Measurements from ENCODE around the gene TFAP2D. TPM values are rescaled to one million over a fixed set of nuclear protein-coding genes. Genes with fewer than 3 reads are reported as not detected.
A peak's percentile ranks its signal among the peaks of the same experiment; 100 is the strongest.

TFAP2D gene
- total RNA-seq, 1 donor from 2014 or later = not detected

DNA sequence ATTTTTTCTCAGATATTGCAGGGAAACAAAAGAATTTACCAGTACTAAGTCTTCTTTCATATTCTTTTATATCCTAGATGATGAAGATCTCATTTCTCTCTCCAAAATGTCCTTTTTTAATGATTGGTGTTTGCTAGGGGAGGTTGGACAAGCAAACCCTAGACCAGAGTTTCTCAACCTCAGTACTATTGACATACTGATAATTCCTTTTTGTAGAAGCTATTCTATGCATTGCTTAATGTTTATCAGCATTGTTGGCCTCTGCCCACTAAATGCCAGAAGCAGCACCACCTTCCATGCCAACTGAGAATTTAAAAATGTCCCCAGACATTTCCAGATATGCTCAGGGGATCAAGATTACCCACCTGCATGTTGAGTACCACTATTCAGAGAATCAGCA is 91.0 kb downstream of the TFAP2D start:
- Mint-ChIP-seq H3K4me1 (ENCODE audit: low read depth, unreplicated experiment) (no peaks in the 10 kb centered on the region), H3K4me3 (ENCODE audit: unreplicated experiment) (no peak overlapping the region), H3K27ac (ENCODE audit: unreplicated experiment) (no peak overlapping the region), H3K27me3 (ENCODE audit: unreplicated experiment) (no peaks in the 10 kb centered on the region), H3K36me3 (ENCODE audit: unreplicated experiment) (no peaks in the 10 kb centered on the region), H3K9me3 (ENCODE audit: unreplicated experiment) (no peaks in the 10 kb centered on the region)
- TF ChIP-seq, protein P1, sequence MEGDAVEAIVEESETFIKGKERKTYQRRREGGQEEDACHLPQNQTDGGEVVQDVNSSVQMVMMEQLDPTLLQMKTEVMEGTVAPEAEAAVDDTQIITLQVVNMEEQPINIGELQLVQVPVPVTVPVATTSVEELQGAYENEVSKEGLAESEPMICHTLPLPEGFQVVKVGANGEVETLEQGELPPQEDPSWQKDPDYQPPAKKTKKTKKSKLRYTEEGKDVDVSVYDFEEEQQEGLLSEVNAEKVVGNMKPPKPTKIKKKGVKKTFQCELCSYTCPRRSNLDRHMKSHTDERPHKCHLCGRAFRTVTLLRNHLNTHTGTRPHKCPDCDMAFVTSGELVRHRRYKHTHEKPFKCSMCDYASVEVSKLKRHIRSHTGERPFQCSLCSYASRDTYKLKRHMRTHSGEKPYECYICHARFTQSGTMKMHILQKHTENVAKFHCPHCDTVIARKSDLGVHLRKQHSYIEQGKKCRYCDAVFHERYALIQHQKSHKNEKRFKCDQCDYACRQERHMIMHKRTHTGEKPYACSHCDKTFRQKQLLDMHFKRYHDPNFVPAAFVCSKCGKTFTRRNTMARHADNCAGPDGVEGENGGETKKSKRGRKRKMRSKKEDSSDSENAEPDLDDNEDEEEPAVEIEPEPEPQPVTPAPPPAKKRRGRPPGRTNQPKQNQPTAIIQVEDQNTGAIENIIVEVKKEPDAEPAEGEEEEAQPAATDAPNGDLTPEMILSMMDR (IDR thresholded peaks at IDR 0.05; ENCODE audit: partially characterized antibody, unreplicated experiment) = no peak
- DNase-seq = no peak

DNA sequence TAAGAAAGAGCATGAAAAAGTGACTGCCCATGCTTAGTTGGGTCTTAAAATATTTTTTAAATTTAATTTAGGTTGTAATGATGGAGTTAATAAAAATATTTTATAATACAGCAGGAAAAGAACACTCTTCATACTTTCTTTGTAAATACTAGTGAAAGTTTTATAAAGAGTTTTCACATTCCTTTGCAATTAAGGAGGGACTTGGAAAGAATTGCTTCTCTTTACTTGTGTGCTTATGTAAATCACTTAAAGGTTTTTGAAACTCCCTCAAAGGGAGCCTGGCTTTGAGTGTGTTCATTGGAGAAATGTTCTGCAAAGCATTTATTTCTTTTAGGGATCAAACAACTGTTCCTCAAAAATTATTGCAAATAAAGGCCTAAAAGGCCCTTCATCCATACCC is 93.7 kb downstream of the TFAP2D start:
- TF ChIP-seq, protein P1 (IDR thresholded peaks at IDR 0.05; ENCODE audit: partially characterized antibody, unreplicated experiment) = no peak

DNA sequence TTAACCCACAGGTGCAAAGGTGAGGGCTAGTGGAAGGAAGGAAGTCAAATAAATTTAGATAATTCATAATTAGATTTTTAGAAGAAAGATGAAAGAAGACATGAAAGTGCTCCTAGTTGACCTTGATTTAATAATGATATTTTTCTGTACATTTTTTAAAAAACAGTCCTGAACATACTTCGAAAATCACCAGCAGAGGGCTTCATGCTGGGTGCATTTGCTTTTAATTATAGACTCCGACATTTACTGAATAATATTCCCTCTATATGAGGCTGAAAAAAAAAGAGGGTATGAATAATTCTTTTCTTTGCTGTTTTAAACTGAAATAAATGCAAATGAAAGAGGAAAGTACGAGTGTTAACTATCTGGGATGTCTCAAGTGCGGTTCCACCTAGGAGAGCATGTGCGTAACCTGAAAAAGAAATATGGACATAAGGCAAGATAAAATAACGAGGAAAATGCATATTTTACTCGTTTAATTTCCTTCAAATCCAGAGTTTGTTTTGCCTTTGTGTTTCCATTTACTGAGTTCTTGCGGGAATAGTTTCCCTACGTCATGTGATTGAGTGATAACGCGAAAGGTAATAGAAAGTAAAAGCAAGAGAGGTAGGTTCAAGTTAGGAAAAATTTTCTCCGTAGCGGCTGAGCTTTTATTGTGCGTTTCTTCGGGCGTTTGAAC is 102.2 kb downstream of the TFAP2D start:
- TF ChIP-seq, protein P1 (IDR thresholded peaks at IDR 0.05; ENCODE audit: partially characterized antibody, unreplicated experiment) = no peak
- H3K9me3 Mint-ChIP-seq (ENCODE audit: unreplicated experiment) = peaks cover 15% of the 10 kb centered on the region

More for the DNA sequence above, 93.7 kb downstream of the TFAP2D start:
- no peaks in the 10 kb centered on the region for H3K4me1 Mint-ChIP-seq (ENCODE audit: low read depth, unreplicated experiment)
- H3K27ac Mint-ChIP-seq (ENCODE audit: unreplicated experiment) = no peak overlapping the region
- DNase-seq = no peak
- no peaks in the 10 kb centered on the region for H3K36me3 Mint-ChIP-seq (ENCODE audit: unreplicated experiment)
- peaks cover 3% of the 10 kb centered on the region for H3K9me3 Mint-ChIP-seq (ENCODE audit: unreplicated experiment)
- H3K4me3 Mint-ChIP-seq (ENCODE audit: unreplicated experiment) = no peak overlapping the region
- no peaks in the 10 kb centered on the region for H3K27me3 Mint-ChIP-seq (ENCODE audit: unreplicated experiment)

DNA sequence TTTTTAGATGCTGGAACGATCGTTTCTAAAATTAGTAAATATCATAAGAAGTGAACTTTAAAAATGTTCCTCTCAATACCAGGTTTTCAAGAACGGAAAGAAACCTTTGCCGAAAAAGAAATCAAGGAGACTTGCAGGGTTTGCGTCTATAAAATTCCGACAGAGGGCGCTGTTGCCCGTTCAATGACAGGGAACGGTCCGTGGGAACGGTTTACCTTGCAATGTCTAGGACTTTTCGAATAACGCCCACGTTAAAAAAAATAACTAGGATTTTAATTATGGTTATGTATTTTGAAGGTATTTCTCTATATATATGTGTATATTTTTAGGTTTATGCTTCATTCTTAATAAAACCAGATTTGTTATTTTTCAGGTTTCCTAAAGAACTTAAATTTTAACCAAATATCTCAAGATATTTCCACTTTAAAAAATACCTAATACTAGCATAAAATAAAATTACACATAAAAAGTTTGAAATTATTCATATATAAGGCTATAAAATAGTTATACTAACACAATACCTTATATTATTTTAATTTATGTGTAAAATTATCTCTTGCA is 102.9 kb downstream of the TFAP2D start:
- Mint-ChIP-seq H3K4me3 (ENCODE audit: unreplicated experiment) (peak overlapping the region; percentile 30), H3K27me3 (ENCODE audit: unreplicated experiment) (peaks cover 27% of the 10 kb centered on the region), H3K4me1 (ENCODE audit: low read depth, unreplicated experiment) (no peaks in the 10 kb centered on the region), H3K27ac (ENCODE audit: unreplicated experiment) (no peak overlapping the region), H3K9me3 (ENCODE audit: unreplicated experiment) (peaks cover 13% of the 10 kb centered on the region), H3K36me3 (ENCODE audit: unreplicated experiment) (no peaks in the 10 kb centered on the region)
- peak; percentile 82 for DNase-seq
- TF ChIP-seq, protein P1 (IDR thresholded peaks at IDR 0.05; ENCODE audit: partially characterized antibody, unreplicated experiment) = peak; percentile 95

More for the DNA sequence above, 102.2 kb downstream of the TFAP2D start:
- H3K36me3 Mint-ChIP-seq (ENCODE audit: unreplicated experiment) = no peaks in the 10 kb centered on the region
- no peak overlapping the region for H3K27ac Mint-ChIP-seq (ENCODE audit: unreplicated experiment)
- peaks cover 23% of the 10 kb centered on the region for H3K27me3 Mint-ChIP-seq (ENCODE audit: unreplicated experiment)
- no peaks in the 10 kb centered on the region for H3K4me1 Mint-ChIP-seq (ENCODE audit: low read depth, unreplicated experiment)
- H3K4me3 Mint-ChIP-seq (ENCODE audit: unreplicated experiment) = peak overlapping the region; percentile 30
- DNase-seq = no peak

DNA sequence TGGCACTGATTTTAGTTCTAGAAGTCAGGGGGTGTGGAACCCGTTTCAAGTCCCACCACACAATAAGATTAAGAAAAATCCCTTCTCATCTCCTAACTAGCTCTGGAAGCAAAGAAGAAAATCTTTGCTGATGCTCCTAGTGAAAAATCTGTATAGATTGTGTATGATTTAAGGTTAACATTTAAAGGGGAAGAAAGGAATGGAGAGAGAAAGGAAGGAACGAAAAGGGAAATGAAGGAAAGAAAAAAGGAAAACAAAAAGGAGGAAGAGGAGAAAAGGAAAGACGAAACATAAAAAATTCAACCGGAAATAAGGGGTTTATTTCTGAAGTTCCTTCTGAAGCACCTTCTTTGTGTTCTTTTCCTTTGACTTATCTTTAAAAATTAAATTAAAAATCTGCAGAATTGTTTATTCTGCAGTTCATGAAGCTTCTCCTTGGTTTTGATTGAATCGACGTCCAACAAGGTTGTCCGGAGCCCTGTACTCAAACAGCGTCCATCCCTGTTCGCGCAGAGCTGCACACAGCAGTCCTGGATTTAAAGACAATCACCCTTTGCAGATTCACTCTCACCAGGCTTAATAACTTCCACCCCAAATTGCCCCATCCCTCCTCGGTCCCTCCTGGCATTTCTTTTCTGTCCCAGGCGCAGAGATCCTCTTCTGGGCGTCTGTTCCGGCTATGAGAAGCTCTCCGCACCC is 103.8 kb downstream of the TFAP2D start:
- DNase-seq = no peak
- TF ChIP-seq, protein P1 (IDR thresholded peaks at IDR 0.05; ENCODE audit: partially characterized antibody, unreplicated experiment) = no peak
- H3K27ac Mint-ChIP-seq (ENCODE audit: unreplicated experiment) = no peak overlapping the region
- peaks cover 14% of the 10 kb centered on the region for H3K9me3 Mint-ChIP-seq (ENCODE audit: unreplicated experiment)
- H3K4me3 Mint-ChIP-seq (ENCODE audit: unreplicated experiment) = no peak overlapping the region
- H3K36me3 Mint-ChIP-seq (ENCODE audit: unreplicated experiment) = peaks cover 1% of the 10 kb centered on the region
- H3K4me1 Mint-ChIP-seq (ENCODE audit: low read depth, unreplicated experiment) = peaks cover 1% of the 10 kb centered on the region
- H3K27me3 Mint-ChIP-seq (ENCODE audit: unreplicated experiment) = peaks cover 32% of the 10 kb centered on the region

Data from glutamatergic neuron (in vitro differentiated cells).